HepG2 (cell line): ENCODE results near the gene FAM72A. TPM values are rescaled to one million over a fixed set of nuclear protein-coding genes. Genes with fewer than 3 reads are reported as not detected.

Source experiments
- ATAC-seq: fragments of 200-7000 bp; cut with Tn5 transposase; 3 replicates; pipeline ENCODE4 v1.9.1; 2020; ENCODE audit warnings: mild to moderate bottlenecking, moderate library complexity
- BruUV-seq: library from RNA; stranded (reverse); fragments of 400-500 nt; replicated peaks from 2 replicates; lab custom pipeline; 2021; lab: Mats Ljungman, UMichigan
- CTCF ChIA-PET: fragments of 300-600 bp; formaldehyde crosslinking; extraction: SDS; loops from one replicate; lab custom pipeline; 2021; ENCODE audit warnings: low total read pairs, inconsistent platforms, low intra/inter-chr PET ratio; lab: Yijun Ruan, JAX
- POLR2A ChIA-PET: fragments of 350-600 bp; sonication (Branson Sonifier 250); formaldehyde crosslinking; loops from one replicate; lab custom pipeline; 2020; ENCODE audit warnings: antibody characterized with exemption, inconsistent platforms; lab: Yijun Ruan, JAX
- DNase-seq: peaks from one replicate; pipeline ENCODE4 v3.0.0-alpha.2; 2015; ENCODE audit warnings: low spot score
- FAIRE-seq: peaks from 3 replicates; lab custom pipeline; 2011; peaks lifted over from hg19 to GRCh38; lab: Jason Lieb, UNC
- H2AFZ ChIP-seq: one replicate; pipeline ENCODE4 v1.6.1; 2011; ENCODE audit warnings: low read length, inconsistent platforms
- H3K27ac ChIP-seq: fragments of 300-600 bp; 3 replicates; pipeline ENCODE4 v1.8.0; 2011; ENCODE audit warnings: mixed run types, mild to moderate bottlenecking, mixed read lengths, low read length, inconsistent platforms; ENCODE audit not compliant: insufficient read depth; ENCODE audit errors: extremely low read length
- H3K27me3 ChIP-seq, 2 experiments: fragments of 200-600 bp in 1 of 2; 2 replicates in 1 of 2; 3 replicates in 1 of 2; pipeline versions ENCODE4 v1.6.0 to v1.8.0; 2011; ENCODE audit warnings: low read length in 2 of 2, mild to moderate bottlenecking in 2 of 2, moderate library complexity in 2 of 2, inconsistent platforms in 1 of 2; ENCODE audit not compliant: insufficient read depth in 2 of 2, control insufficient read depth in 1 of 2
- H3K36me3 ChIP-seq, 2 experiments: fragments of 200-600 bp in 1 of 2; replicated peaks in 1 of 2; 2 replicates in 1 of 2; 3 replicates in 1 of 2; pipeline versions ENCODE4 v1.5.1 to v1.8.0; 2011; ENCODE audit warnings: low read length in 2 of 2, inconsistent platforms in 1 of 2; ENCODE audit not compliant: insufficient read depth in 2 of 2, control insufficient read depth in 1 of 2
- H3K4me1 ChIP-seq: 2 replicates; pipeline ENCODE4 v1.5.1; 2012; ENCODE audit warnings: low read length, inconsistent platforms; ENCODE audit not compliant: insufficient read depth
- H3K4me2 ChIP-seq: 2 replicates; pipeline ENCODE4 v1.6.0; 2011; ENCODE audit warnings: low read depth, low read length, inconsistent platforms
- H3K4me3 ChIP-seq, 3 experiments: fragments of 200-600 bp in 1 of 3; sonication (generic), shearing (Covaris generic) in 1 of 3; replicated peaks in 1 of 3; 2 replicates each; pipeline ENCODE4 v1.5.1; 2011 to 2016; ENCODE audit warnings: low read length in 3 of 3, inconsistent platforms in 2 of 3, low read depth in 2 of 3, mild to moderate bottlenecking in 2 of 3, control low read depth in 1 of 3, mixed read lengths in 1 of 3; ENCODE audit not compliant: insufficient read depth in 1 of 3
- H3K79me2 ChIP-seq: one replicate; pipeline ENCODE4 v1.6.1; 2011; ENCODE audit warnings: low read length, inconsistent platforms; ENCODE audit not compliant: insufficient read depth
- H3K9ac ChIP-seq: 2 replicates; pipeline ENCODE4 v1.6.0; 2011; ENCODE audit warnings: mild to moderate bottlenecking, low read depth, low read length, inconsistent platforms; ENCODE audit not compliant: insufficient read depth
- H3K9me3 ChIP-seq: 2 replicates; pipeline ENCODE4 v1.5.1; 2012; ENCODE audit warnings: mild to moderate bottlenecking, low read length
- H4K20me1 ChIP-seq: 2 replicates; pipeline ENCODE4 v1.6.0; 2011; ENCODE audit warnings: inconsistent platforms, mild to moderate bottlenecking, low read length, moderate library complexity; ENCODE audit not compliant: insufficient read depth
- CREB1 ChIP-seq, 2 experiments: fragments of 450-650 bp in 1 of 2; IDR thresholded peaks; 2 replicates each; pipeline ENCODE4 v1.6.1; 2016 to 2017; ENCODE audit warnings: control low read depth in 1 of 2, mild to moderate bottlenecking in 1 of 2, missing compliant biosample characterization in 1 of 2, missing genetic modification characterization in 1 of 2
- CREM ChIP-seq, 2 experiments: sonication (generic) in 1 of 2; formaldehyde crosslinking in 1 of 2; IDR thresholded peaks; 2 replicates each; pipeline versions ENCODE4 v1.4.0 to v1.6.1; 2016 to 2020; ENCODE audit warnings: antibody characterized with exemption in 1 of 2, mild to moderate bottlenecking in 1 of 2, missing genetic modification reagents in 1 of 2
- HNRNPH1 ChIP-seq: fragments of 200-400 bp; formaldehyde crosslinking; optimal IDR thresholded peaks from 2 replicates; pipeline ENCODE3; 2017; ENCODE audit warnings: mild to moderate bottlenecking, low read depth, low read length
- KLF13 ChIP-seq: sonication (generic); formaldehyde crosslinking; IDR thresholded peaks from 2 replicates; pipeline ENCODE4 v1.4.0; 2020; ENCODE audit warnings: mild to moderate bottlenecking, missing genetic modification reagents
- LCORL ChIP-seq, 2 experiments: fragments of 450-650 bp in 1 of 2; sonication (generic) in 1 of 2; formaldehyde crosslinking in 1 of 2; IDR thresholded peaks; 2 replicates each; pipeline versions ENCODE4 v1.5.0 to v1.6.1; 2017 to 2020; ENCODE audit warnings: antibody characterized with exemption in 1 of 2, missing genetic modification reagents in 1 of 2
- MAFG ChIP-seq: sonication (generic); formaldehyde crosslinking; IDR thresholded peaks from 2 replicates; pipeline ENCODE4 v1.5.1; 2020; ENCODE audit warnings: mild to moderate bottlenecking, missing genetic modification reagents
- MBD4 ChIP-seq: IDR thresholded peaks from 2 replicates; pipeline ENCODE4 v1.6.1; 2012; ENCODE audit warnings: low read length, inconsistent platforms, borderline replicate concordance
- MEIS2 ChIP-seq: sonication (generic); formaldehyde crosslinking; IDR thresholded peaks from 2 replicates; pipeline ENCODE4 v1.9.0; 2021; ENCODE audit warnings: mild to moderate bottlenecking, missing genetic modification reagents
- SRF ChIP-seq: IDR thresholded peaks from 2 replicates; pipeline ENCODE4 v1.6.1; 2011; ENCODE audit warnings: mild to moderate bottlenecking, low read depth, low read length, moderate library complexity
- ZBTB1 ChIP-seq: sonication (generic); formaldehyde crosslinking; IDR thresholded peaks from 2 replicates; pipeline ENCODE4 v1.4.0; 2020; ENCODE audit warnings: missing genetic modification reagents, borderline replicate concordance
- ZNF333 ChIP-seq: sonication (generic); formaldehyde crosslinking; IDR thresholded peaks from 2 replicates; pipeline ENCODE4 v1.4.0; 2020; ENCODE audit warnings: mild to moderate bottlenecking, missing genetic modification reagents, borderline replicate concordance
- ZNF615 ChIP-seq: sonication (generic); formaldehyde crosslinking; IDR thresholded peaks from 2 replicates; pipeline ENCODE4 v1.5.0; 2020; ENCODE audit warnings: mild to moderate bottlenecking, missing genetic modification reagents, borderline replicate concordance
- ZNF619 ChIP-seq: sonication (generic); formaldehyde crosslinking; IDR thresholded peaks from 2 replicates; pipeline ENCODE4 v1.4.0; 2020; ENCODE audit warnings: mild to moderate bottlenecking, missing genetic modification reagents
- ZSCAN25 ChIP-seq: sonication (generic); formaldehyde crosslinking; IDR thresholded peaks from 2 replicates; pipeline ENCODE4 v1.8.0; 2022; ENCODE audit warnings: mild to moderate bottlenecking, missing genetic modification reagents
- WGBS: methylation state at CpG from one replicate; pipeline ENCODE4 v1.1.6; 2017; ENCODE audit warnings: low lambda C conversion rate; 5-methylcytosine and 5-hydroxymethylcytosine counted together
- in situ Hi-C: cut with HindIII; loops from 2 replicates; pipeline ENCODE4 v1.10.0; 2017; ENCODE audit warnings: low pct_unique_long_range_greater_than_20kb; ENCODE audit not compliant: extremely low pct_ligation_motif_present
- intact Hi-C: fragments of 100-400 bp; cut with micrococcal nuclease; formaldehyde crosslinking; loops from one replicate; pipeline ENCODE4 v1.10.0; 2022; ENCODE audit not compliant: unreplicated experiment
- polyA plus RNA-seq, 8 experiments: library from polyadenylated mRNA; depleted of rRNA in 3 of 8; stranded (reverse) in 7 of 8; unstranded in 1 of 8; fragments of >200 nt; fragmentation: Illumina TruSeq in 4 of 8; extraction: Trizol in 4 of 8; gene quantifications; 2 replicates each; pipeline versions ENCODE4 v1.2.1 to v1.2.3, GENCODE V29; 2011 to 2016; ENCODE audit warnings: low read depth in 4 of 8, missing spikeins in 1 of 8, mixed read lengths in 1 of 8; ENCODE audit not compliant: insufficient read depth in 1 of 8
- total RNA-seq, 5 experiments: library from RNA; depleted of rRNA; stranded (reverse); fragments of >200 nt; fragmentation: Illumina TruSeq; extraction: Trizol; gene quantifications; 2 replicates each; pipeline ENCODE4 v1.2.3, GENCODE V29; 2016; ENCODE audit warnings: low read depth in 1 of 5
- TF ChIP-seq, protein P1 (sequence below): sonication (generic); formaldehyde crosslinking; IDR thresholded peaks from 2 replicates; pipeline ENCODE4 v1.4.0; 2020; ENCODE audit warnings: low read depth, mild to moderate bottlenecking, missing genetic modification reagents

FAM72A gene
- total and polyA plus RNA-seq, 2 of the 13 experiments (the other 11 are each of a cell fraction or from before 2014, with no cell fraction given), result 7.1 to 11.1 TPM

DNA sequence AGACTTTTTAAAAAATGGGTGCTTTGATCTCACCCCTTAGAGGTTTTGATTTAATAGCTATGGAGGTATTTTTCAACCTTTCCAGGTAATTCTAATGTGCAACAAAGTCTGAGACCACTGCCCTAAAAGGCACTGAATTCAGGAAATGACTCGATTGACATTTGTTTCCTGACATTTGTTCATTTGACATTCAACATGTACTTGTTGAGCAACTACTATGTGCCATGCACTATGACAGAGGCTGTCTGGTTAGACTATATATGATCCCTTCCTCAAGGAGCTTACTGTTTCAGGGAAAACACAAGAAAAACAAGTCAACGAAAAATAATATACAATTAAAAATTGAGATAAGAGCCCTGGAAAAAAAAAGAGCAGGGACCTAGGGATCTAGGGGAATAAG lies 59.9 kb downstream of the FAM72A start:
- in situ Hi-C loops, result no loop called here
- H3K4me2 ChIP-seq, result no peak overlapping the region

DNA sequence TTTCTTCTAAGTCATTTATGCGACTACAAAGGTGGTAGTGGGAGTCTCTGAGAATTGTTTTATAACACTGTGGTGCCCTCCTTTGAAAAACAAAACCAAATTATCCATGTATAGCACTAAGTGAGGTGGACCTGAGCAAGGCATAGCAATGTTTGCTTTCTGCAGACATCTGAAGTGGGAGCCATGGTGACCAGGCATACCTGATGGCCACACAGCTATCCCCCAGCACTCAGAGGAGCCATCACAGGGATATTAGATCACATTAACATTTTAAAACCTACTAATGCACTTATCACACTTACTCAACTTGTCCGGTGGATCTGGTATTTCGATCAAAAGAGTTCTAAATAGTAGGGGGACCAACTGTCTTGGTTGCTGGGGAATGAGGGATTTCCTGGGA lies 60.6 kb downstream of the FAM72A start:
- H4K20me1 ChIP-seq, result no peaks in the 10 kb centered on the region
- TF ChIP-seq ZBTB1 (no peak), ZNF333 (CRISPR knock-in tag) (no peak), SRF (no peak), CREM (IDR thresholded peaks at IDR 0.05) (no peak), CREM (CRISPR knock-in tag; IDR thresholded peaks at IDR 0.05) (no peak), CREB1 (IDR thresholded peaks at IDR 0.05) (no peak), CREB1 (CRISPR knock-in tag; IDR thresholded peaks at IDR 0.05) (no peak), LCORL (IDR thresholded peaks at IDR 0.05) (no peak), LCORL (CRISPR knock-in tag; IDR thresholded peaks at IDR 0.05) (no peak), ZSCAN25 (no peak), MAFG (no peak), MEIS2 (CRISPR knock-in tag) (no peak), MBD4 (no peak)
- TF ChIP-seq, protein P1, sequence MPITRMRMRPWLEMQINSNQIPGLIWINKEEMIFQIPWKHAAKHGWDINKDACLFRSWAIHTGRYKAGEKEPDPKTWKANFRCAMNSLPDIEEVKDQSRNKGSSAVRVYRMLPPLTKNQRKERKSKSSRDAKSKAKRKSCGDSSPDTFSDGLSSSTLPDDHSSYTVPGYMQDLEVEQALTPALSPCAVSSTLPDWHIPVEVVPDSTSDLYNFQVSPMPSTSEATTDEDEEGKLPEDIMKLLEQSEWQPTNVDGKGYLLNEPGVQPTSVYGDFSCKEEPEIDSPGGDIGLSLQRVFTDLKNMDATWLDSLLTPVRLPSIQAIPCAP (CRISPR knock-in tag), result no peak
- peaks cover 0 to 20% of the 10 kb centered on the region in 2 experiments; a peak in 2 of 5 replicates for H3K27me3 ChIP-seq
- intact Hi-C loops, result no loop called here
- no peaks in the 10 kb centered on the region for H3K36me3 ChIP-seq
- no peaks in the 10 kb centered on the region for H3K4me1 ChIP-seq
- 27% methylated on average over 3 of the region's 3 CpGs for WGBS
- no peak overlapping the region for H3K4me2 ChIP-seq
- in situ Hi-C loops, result no loop called here
- no peaks in the 10 kb centered on the region for H3K79me2 ChIP-seq
- ChIA-PET CTCF (no interaction called here), POLR2A (no interaction called here)
- H3K9me3 ChIP-seq, result no peaks in the 10 kb centered on the region
- H3K27ac ChIP-seq, result no peak overlapping the region
- H3K4me3 ChIP-seq, result no peak overlapping the region
- no peak for FAIRE-seq
- H3K9ac ChIP-seq, result no peak overlapping the region
- no peak for ATAC-seq
- no peak for DNase-seq
- H2AFZ ChIP-seq, result no peak overlapping the region
- no TSS peak for BruUV-seq

More for the DNA sequence above, 59.9 kb downstream of the FAM72A start:
- intact Hi-C loops, result no loop called here
- TF ChIP-seq KLF13 (CRISPR knock-in tag), result no peak
- TF ChIP-seq CREM (IDR thresholded peaks at IDR 0.05), result no peak
- no peak for TF ChIP-seq CREM (CRISPR knock-in tag; IDR thresholded peaks at IDR 0.05)
- TF ChIP-seq ZNF619, result no peak
- no peak for TF ChIP-seq ZNF615
- TF ChIP-seq HNRNPH1, result no peak
- no peaks in the 10 kb centered on the region for H4K20me1 ChIP-seq
- H3K27me3 ChIP-seq, result peaks cover 0 to 22% of the 10 kb centered on the region in 2 experiments; a peak in 2 of 5 replicates
- no peaks in the 10 kb centered on the region for H3K9me3 ChIP-seq
- DNase-seq, result no peak
- WGBS, result 15% methylated on average over 2 of the region's 2 CpGs
- no peak overlapping the region for H3K9ac ChIP-seq
- no peak overlapping the region for H2AFZ ChIP-seq
- FAIRE-seq, result no peak
- no peaks in the 10 kb centered on the region for H3K4me1 ChIP-seq
- no peak for ATAC-seq
- CTCF ChIA-PET, result no interaction called here
- BruUV-seq, result no TSS peak
- POLR2A ChIA-PET, result no interaction called here
- no peaks in the 10 kb centered on the region for H3K36me3 ChIP-seq
- H3K4me3 ChIP-seq, result no peak overlapping the region
- H3K27ac ChIP-seq, result no peak overlapping the region
- no peaks in the 10 kb centered on the region for H3K79me2 ChIP-seq
